OCI-LY3 (cell line): ENCODE measurements around the gene VMA21.

ENCODE experiments used
- H2AFZ ChIP-seq: fragments of 200-600, 300-600 bp; shearing (Covaris generic); 2 replicates; pipeline ENCODE4 v1.6.0; 2014; ENCODE audit warnings: antibody characterized with exemption, low read depth, low read length
- H3K27ac ChIP-seq: fragments of 200-600, 300-600 bp; sonication (generic); 2 replicates; pipeline ENCODE4 v1.5.1; 2014; ENCODE audit warnings: mild to moderate bottlenecking, low read length, moderate library complexity, mixed read lengths
- H3K27me3 ChIP-seq: fragments of 200-600, 300-600 bp; sonication (generic); 2 replicates; pipeline ENCODE4 v1.6.1; 2014; ENCODE audit warnings: low read depth, low read length, mixed read lengths
- H3K36me3 ChIP-seq: fragments of 200-600, 300-600 bp; sonication (generic); replicated peaks from 2 replicates; pipeline ENCODE3; 2014; ENCODE audit warnings: low read depth, low read length, mixed read lengths
- H3K4me1 ChIP-seq: fragments of 300-600, 200-600 bp; sonication (generic); 2 replicates; pipeline ENCODE4 v1.6.1; 2014; ENCODE audit warnings: low read length, mixed read lengths
- H3K4me2 ChIP-seq: fragments of 200-600, 300-600 bp; sonication (generic); 2 replicates; pipeline ENCODE4 v1.6.1; 2014; ENCODE audit warnings: low read length, mixed read lengths
- H3K4me3 ChIP-seq: fragments of 300-600, 200-600 bp; sonication (generic); 2 replicates; pipeline ENCODE4 v1.5.1; 2014; ENCODE audit warnings: antibody characterized with exemption, mild to moderate bottlenecking, low read length, moderate library complexity
- H3K79me2 ChIP-seq: fragments of 300-600, 200-600 bp; shearing (Covaris generic); 2 replicates; pipeline ENCODE4 v1.6.1; 2014; ENCODE audit warnings: mild to moderate bottlenecking, low read length, mixed read lengths
- H3K9ac ChIP-seq: fragments of 300-600, 200-600 bp; shearing (Covaris generic); 2 replicates; pipeline ENCODE4 v1.6.0; 2014; ENCODE audit warnings: mild to moderate bottlenecking, low read length, moderate library complexity
- H3K9me3 ChIP-seq: fragments of 200-600, 300-600 bp; shearing (Covaris generic); 2 replicates; pipeline ENCODE4 v1.6.1; 2014; ENCODE audit warnings: low read length, mixed read lengths; ENCODE audit not compliant: insufficient read depth
- H4K20me1 ChIP-seq: fragments of 200-600, 300-600 bp; sonication (generic); 2 replicates; pipeline ENCODE4 v1.6.1; 2016; ENCODE audit warnings: low read length, mixed read lengths; ENCODE audit not compliant: insufficient read depth
- CTCF ChIP-seq: fragments of 200-600, 300-600 bp; sonication (generic); IDR thresholded peaks from 2 replicates; pipeline ENCODE4 v1.5.1; 2014; ENCODE audit warnings: antibody characterized with exemption, low read length, low read depth
- EZH2phosphoT487 ChIP-seq: fragments of 200-600 bp; shearing (Covaris generic); IDR thresholded peaks from 2 replicates; pipeline ENCODE4 v1.6.1; 2018; ENCODE audit warnings: antibody characterized with exemption, mixed run types, low read depth

VMA21 gene

GRCh38 chrX:151365579-151365978, 31.4 kb upstream of the VMA21 start:
- no peak overlapping the region for H3K27ac ChIP-seq
- TF ChIP-seq EZH2phosphoT487 = no peak
- no peak for TF ChIP-seq CTCF
- no peak overlapping the region for H3K4me3 ChIP-seq
- no peak overlapping the region for H3K9ac ChIP-seq
- no peak overlapping the region for H3K4me2 ChIP-seq
- H3K79me2 ChIP-seq = no peaks in the 10 kb centered on the region
- no peaks in the 10 kb centered on the region for H3K36me3 ChIP-seq
- H3K27me3 ChIP-seq = no peaks in the 10 kb centered on the region
- H4K20me1 ChIP-seq = no peaks in the 10 kb centered on the region
- H2AFZ ChIP-seq = no peak overlapping the region
- H3K9me3 ChIP-seq = no peaks in the 10 kb centered on the region
- peaks cover 22% of the 10 kb centered on the region for H3K4me1 ChIP-seq

DNA sequence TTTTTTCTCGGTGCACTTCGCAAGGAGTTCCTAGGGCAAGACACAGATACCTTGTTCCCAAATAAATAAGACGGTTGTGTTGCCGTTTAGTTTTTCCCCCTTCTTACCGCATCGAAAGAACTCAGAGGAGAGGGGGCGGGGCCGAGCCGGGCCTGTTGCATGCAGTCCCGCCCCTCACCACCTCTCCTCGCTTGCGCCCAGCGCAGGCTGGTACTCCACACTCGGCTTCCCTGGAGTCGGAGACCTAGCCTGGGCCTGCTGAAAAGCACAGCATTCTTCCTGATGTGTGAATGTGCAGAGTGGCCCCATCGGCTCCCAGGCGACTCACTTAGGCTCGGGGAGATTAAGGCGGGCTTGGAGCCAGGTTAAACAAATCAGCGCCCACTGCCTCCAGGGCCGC, 26.1 kb upstream of the VMA21 start:
- Histone ChIP-seq H3K4me3 (no peak overlapping the region), H3K27me3 (no peaks in the 10 kb centered on the region), H3K4me1 (no peaks in the 10 kb centered on the region), H3K4me2 (no peak overlapping the region), H3K9me3 (no peaks in the 10 kb centered on the region), H2AFZ (no peak overlapping the region), H3K27ac (no peak overlapping the region), H4K20me1 (no peaks in the 10 kb centered on the region), H3K36me3 (no peaks in the 10 kb centered on the region), H3K9ac (no peak overlapping the region), H3K79me2 (no peaks in the 10 kb centered on the region)
- no peak for TF ChIP-seq CTCF
- no peak for TF ChIP-seq EZH2phosphoT487

DNA sequence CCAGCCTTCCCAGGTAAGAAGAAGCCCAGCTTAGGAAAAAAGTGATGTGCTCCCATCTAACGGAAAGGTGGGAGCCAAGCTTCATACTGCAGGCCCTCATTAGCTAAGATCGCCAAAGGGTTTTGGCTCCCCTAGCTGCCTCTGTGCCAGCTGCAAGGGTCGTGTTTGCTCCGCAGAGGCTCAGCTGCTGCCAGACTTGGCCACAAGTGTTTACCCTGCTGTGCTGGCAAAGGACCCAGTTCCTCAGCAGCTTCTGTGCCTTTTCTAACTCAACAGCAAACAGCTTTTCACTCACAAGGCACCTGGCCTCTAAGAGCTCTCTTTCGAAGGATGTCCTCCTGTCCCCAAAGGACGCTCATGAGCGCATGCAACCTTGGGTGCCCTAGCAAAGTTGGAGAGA, 12.2 kb upstream of the VMA21 start:
- Histone ChIP-seq H3K4me2 (no peak overlapping the region), H3K4me1 (no peaks in the 10 kb centered on the region), H3K79me2 (no peaks in the 10 kb centered on the region), H3K9ac (no peak overlapping the region), H3K36me3 (no peaks in the 10 kb centered on the region), H3K9me3 (no peaks in the 10 kb centered on the region), H3K4me3 (no peak overlapping the region), H3K27me3 (no peaks in the 10 kb centered on the region), H3K27ac (no peak overlapping the region), H4K20me1 (no peaks in the 10 kb centered on the region), H2AFZ (no peak overlapping the region)
- TF ChIP-seq EZH2phosphoT487 = no peak
- no peak for TF ChIP-seq CTCF

GRCh38 chrX:151386838-151387459, 10.1 kb upstream of the VMA21 start:
- H3K36me3 ChIP-seq = no peaks in the 10 kb centered on the region
- H3K27ac ChIP-seq = no peak overlapping the region
- no peak overlapping the region for H2AFZ ChIP-seq
- H3K9ac ChIP-seq = no peak overlapping the region
- no peak overlapping the region for H3K4me2 ChIP-seq
- no peak for TF ChIP-seq EZH2phosphoT487
- no peak for TF ChIP-seq CTCF
- no peaks in the 10 kb centered on the region for H4K20me1 ChIP-seq
- H3K9me3 ChIP-seq = no peaks in the 10 kb centered on the region
- no peaks in the 10 kb centered on the region for H3K4me1 ChIP-seq
- H3K79me2 ChIP-seq = no peaks in the 10 kb centered on the region
- H3K27me3 ChIP-seq = no peaks in the 10 kb centered on the region
- H3K4me3 ChIP-seq = no peak overlapping the region
